AG09309 (cell line): ENCODE results near the gene PDCD1LG2.

Experiments
- DNase-seq: peaks from one replicate; pipeline ENCODE4 v3.0.0-alpha.2; 2010; ENCODE audit warnings: low read depth
- H3K4me3 ChIP-seq: 2 replicates; pipeline ENCODE4 v1.5.1; 2011; ENCODE audit warnings: mild to moderate bottlenecking, low read depth, low read length, moderate library complexity; ENCODE audit not compliant: control insufficient read depth
- CTCF ChIP-seq: IDR thresholded peaks from 2 replicates; pipeline ENCODE4 v1.5.1; 2011; ENCODE audit warnings: mild to moderate bottlenecking, low read depth, low read length, inconsistent platforms; ENCODE audit not compliant: insufficient read depth, control insufficient read depth; ENCODE audit errors: missing control alignments

The PDCD1LG2 gene

DNA sequence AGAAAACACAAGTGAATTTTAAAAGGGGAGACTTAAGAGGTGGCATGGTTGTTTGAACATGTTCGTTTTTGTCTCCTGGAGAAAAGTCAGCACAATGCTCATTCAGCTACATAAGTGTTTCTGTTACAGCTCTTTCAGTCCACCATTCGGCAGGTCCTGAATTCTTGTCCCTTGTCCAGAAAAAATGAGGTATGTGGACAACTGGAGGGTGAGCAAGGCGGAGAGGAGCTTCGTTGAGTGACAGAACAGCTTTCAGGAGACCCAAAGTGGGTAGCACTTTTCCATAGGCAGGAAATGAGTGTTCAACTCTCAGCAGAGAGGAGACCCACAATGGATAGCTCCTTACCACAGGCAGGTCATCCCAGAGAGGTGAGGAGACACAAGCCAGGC lies 4.9 kb downstream of the PDCD1LG2 start:
- H3K4me3 ChIP-seq = no peak overlapping the region
- no peak for TF ChIP-seq CTCF
- no peak for DNase-seq

DNA sequence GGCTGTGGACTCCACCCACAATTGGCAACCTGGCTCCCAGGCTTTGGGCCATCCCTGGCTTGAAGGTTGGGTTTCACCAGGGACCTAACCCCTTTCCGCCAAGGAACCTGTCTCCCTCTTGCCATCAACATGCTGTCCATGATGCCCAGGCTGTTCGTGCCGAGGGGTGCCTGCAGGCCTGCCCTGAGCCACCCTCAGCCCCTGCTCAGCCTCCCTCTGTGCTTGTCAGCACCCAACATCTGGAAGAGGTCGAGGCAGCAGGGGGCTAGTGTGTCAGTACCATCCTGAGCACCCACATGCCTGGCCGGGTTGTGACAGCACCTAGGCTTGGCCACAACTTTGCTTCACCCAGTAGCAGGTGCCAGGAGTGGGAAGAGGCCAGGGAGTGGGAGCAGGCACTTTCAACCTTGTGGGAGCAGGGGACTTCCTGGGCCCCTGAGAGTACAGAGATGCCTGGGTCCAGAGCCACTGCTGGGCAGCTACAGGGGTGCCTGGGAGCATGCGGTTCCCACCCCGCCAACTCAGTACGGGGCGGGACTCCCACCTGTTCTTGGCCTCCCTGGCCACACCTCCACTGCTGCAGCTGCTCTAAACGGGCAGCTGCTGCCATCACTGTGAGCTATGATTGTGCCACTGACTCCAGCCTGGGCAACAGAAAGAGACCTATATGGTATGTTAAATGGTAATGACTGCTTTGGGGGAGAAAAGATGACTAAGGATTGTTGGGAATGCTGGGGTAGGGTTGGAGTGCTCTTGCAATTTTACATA lies 6.3 kb downstream of the PDCD1LG2 start:
- no peak overlapping the region for H3K4me3 ChIP-seq
- TF ChIP-seq CTCF = no peak
- no peak for DNase-seq

DNA sequence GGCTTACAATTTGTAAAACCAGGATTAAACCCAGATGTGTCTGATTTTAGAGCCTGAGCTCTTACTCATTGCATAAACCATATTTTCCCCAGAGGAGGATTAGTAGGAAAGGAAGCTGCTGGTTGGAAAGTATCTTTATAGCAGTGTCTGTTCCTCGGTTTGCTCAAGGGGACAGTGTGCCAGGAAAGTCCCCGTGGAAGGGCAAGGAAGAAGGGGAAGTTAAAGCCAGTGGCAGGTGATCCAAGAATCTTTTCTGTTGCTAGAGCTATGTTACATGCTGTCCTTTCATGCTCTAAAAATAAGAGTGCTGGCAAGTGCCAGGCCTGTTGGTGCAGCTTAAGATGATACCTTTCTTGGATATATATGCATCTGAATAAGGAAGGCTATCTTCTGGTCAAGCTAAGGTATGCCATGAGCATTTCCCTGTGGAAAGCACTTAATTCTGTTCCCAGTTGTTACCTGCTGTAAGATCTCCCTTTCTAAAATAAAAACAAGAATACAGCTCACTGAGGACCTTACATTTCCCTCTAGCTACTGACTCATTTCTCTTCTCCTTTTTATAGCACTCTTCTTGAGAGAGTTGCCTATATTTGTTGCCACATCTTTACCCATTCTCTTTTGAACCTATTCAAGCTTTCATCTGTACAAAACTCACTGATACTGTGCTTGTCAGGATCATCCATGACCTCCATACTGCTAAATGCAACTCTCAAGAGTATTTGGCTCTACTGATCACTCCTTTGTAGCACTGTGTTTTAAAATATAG lies 8.0 kb downstream of the PDCD1LG2 start:
- no peak overlapping the region for H3K4me3 ChIP-seq
- DNase-seq = no peak
- no peak for TF ChIP-seq CTCF

DNA sequence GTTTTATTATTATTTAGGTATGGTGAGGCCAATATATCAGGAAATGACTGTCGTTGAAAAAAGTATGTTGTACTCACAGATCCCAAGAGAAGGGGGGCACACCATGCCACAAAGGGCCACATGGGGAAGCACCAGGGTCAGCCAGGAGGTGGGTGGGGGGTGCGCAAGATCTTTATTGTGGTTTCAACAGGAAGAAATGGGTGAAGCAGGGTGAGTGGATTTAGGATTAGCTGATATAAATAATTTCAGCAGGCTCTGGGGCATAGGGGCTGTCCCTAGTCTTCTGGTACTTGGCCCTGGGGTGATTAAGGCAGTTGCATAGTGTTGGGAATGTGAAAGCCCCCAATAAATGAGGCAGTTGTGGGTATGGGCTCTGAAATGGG lies 8.6 kb downstream of the PDCD1LG2 start:
- TF ChIP-seq CTCF = no peak
- DNase-seq = no peak

DNA sequence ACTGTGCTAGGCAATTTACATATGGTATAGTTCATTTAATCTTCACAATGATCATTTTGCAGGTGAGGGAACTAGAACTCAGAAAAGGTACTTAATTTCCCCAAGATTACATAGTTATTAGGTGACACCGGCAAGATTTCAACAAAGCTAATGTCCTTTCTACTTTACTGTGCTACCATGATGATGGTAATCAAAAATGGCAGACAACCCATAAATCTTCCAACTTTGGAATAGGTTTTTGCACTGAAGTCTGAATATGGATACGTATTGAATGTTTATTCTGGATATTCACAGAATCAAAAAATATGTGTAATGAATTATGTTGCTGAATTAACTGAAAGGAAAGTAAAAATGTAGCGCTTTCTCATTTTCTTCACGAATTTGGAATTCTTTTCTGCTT lies 13.8 kb downstream of the PDCD1LG2 start:
- no peak overlapping the region for H3K4me3 ChIP-seq
- TF ChIP-seq CTCF = no peak
- DNase-seq = no peak

More for the DNA sequence above, 8.6 kb downstream of the PDCD1LG2 start:
- H3K4me3 ChIP-seq = no peak overlapping the region

DNA sequence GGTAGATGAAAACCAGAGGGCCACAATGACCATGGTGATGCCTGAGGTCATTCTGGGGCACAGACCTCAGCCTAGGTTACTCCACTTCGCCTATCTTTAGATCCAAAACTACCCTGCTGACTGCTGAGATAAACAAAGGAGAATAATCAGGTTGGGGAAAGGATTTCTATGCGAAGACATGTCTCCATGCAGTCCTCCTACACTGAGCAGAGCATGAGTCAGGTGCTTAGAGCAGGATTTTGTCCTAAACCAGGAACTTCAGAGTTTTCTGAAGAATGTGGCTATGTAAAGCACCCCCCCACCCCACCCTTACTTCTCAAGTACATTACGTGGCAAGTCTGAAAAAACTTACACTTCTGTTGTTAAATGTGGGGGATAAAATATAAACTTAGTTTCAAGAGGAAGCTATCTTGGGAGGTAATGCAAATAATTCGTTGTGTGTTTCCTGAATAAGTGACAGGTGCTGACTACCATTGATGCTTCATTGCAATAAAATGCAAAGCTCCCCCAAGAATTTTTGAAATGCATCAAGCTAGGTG lies 19.4 kb downstream of the PDCD1LG2 start:
- no peak for DNase-seq
- no peak overlapping the region for H3K4me3 ChIP-seq
- TF ChIP-seq CTCF = no peak
